HepG2 (cell line): ENCODE results near the gene EPB41L2. TPM values are rescaled to one million over a fixed set of nuclear protein-coding genes. Genes with fewer than 3 reads are reported as not detected.

Experiments used
- DNMT1 ChIP-seq: sonication (generic); formaldehyde crosslinking; IDR thresholded peaks from 2 replicates; pipeline ENCODE4 v1.5.1; 2020; ENCODE audit warnings: mild to moderate bottlenecking, missing genetic modification reagents
- EED ChIP-seq: sonication (generic); formaldehyde crosslinking; IDR thresholded peaks from 2 replicates; pipeline ENCODE4 v1.5.0; 2020; ENCODE audit warnings: mild to moderate bottlenecking, missing genetic modification reagents
- HOXA9 ChIP-seq: sonication (generic); formaldehyde crosslinking; IDR thresholded peaks from 2 replicates; pipeline ENCODE4 v1.8.1; 2022; ENCODE audit warnings: missing genetic modification reagents, mild to moderate bottlenecking, moderate library complexity, borderline replicate concordance
- JUNB ChIP-seq: sonication (generic); formaldehyde crosslinking; IDR thresholded peaks from 2 replicates; pipeline ENCODE4 v1.8.0; 2022; ENCODE audit warnings: missing genetic modification reagents, mild to moderate bottlenecking, borderline replicate concordance
- KIAA2018 ChIP-seq: sonication (generic); formaldehyde crosslinking; IDR thresholded peaks from 2 replicates; pipeline ENCODE4 v1.5.0; 2020; ENCODE audit warnings: mild to moderate bottlenecking, missing genetic modification reagents, borderline replicate concordance
- NFE2L2 ChIP-seq: fragments of 150-350 bp; IDR thresholded peaks from 2 replicates; pipeline ENCODE4 v1.6.1; 2014; ENCODE audit warnings: low read length
- NFKB2 ChIP-seq: sonication (generic); formaldehyde crosslinking; IDR thresholded peaks from 2 replicates; pipeline ENCODE4 v1.4.0; 2020; ENCODE audit warnings: missing genetic modification reagents, borderline replicate concordance
- NR0B2 ChIP-seq: sonication (generic); formaldehyde crosslinking; IDR thresholded peaks from 2 replicates; pipeline ENCODE4 v1.4.0; 2020; ENCODE audit warnings: mild to moderate bottlenecking, missing genetic modification reagents
- PAF1 ChIP-seq: IDR thresholded peaks from 2 replicates; pipeline ENCODE4 v1.6.1; 2016; ENCODE audit warnings: missing genetic modification reagents, missing compliant biosample characterization
- POGZ ChIP-seq: sonication (generic); formaldehyde crosslinking; IDR thresholded peaks from 2 replicates; pipeline ENCODE4 v1.4.0; 2020; ENCODE audit warnings: mild to moderate bottlenecking, missing genetic modification reagents
- RARA ChIP-seq: IDR thresholded peaks from 2 replicates; pipeline ENCODE4 v1.6.1; 2016; ENCODE audit warnings: missing genetic modification reagents, missing compliant biosample characterization
- U2AF1 ChIP-seq: fragments of 200-400 bp; formaldehyde crosslinking; optimal IDR thresholded peaks from 2 replicates; pipeline ENCODE3; 2017; ENCODE audit warnings: mild to moderate bottlenecking, low read depth, low read length
- ZBTB3 ChIP-seq: sonication (generic); formaldehyde crosslinking; IDR thresholded peaks from 2 replicates; pipeline ENCODE4 v1.4.0; 2020; ENCODE audit warnings: low read depth, mild to moderate bottlenecking, moderate library complexity, missing genetic modification reagents, borderline replicate concordance
- ZFX ChIP-seq: sonication (generic); formaldehyde crosslinking; IDR thresholded peaks from 2 replicates; pipeline ENCODE4 v1.4.0; 2020; ENCODE audit warnings: mild to moderate bottlenecking, low read depth, missing genetic modification reagents, moderate library complexity
- ZFY ChIP-seq: sonication (generic); formaldehyde crosslinking; IDR thresholded peaks from 2 replicates; pipeline ENCODE4 v1.4.0; 2020; ENCODE audit warnings: missing genetic modification reagents
- ZNF280B ChIP-seq: sonication (generic); formaldehyde crosslinking; IDR thresholded peaks from 2 replicates; pipeline ENCODE4 v1.5.0; 2020; ENCODE audit warnings: missing genetic modification reagents, mild to moderate bottlenecking, borderline replicate concordance
- ZNF343 ChIP-seq: sonication (generic); formaldehyde crosslinking; IDR thresholded peaks from 2 replicates; pipeline ENCODE4 v1.4.0; 2020; ENCODE audit warnings: mild to moderate bottlenecking, missing genetic modification reagents
- ZNF556 ChIP-seq: sonication (generic); formaldehyde crosslinking; IDR thresholded peaks from 2 replicates; pipeline ENCODE4 v1.4.0; 2020; ENCODE audit warnings: mild to moderate bottlenecking, missing genetic modification reagents, borderline replicate concordance
- polyA plus RNA-seq, 8 experiments: library from polyadenylated mRNA; depleted of rRNA in 3 of 8; stranded (reverse) in 7 of 8; unstranded in 1 of 8; fragments of >200 nt; fragmentation: Illumina TruSeq in 4 of 8; extraction: Trizol in 4 of 8; gene quantifications; 2 replicates each; pipeline versions ENCODE4 v1.2.1 to v1.2.3, GENCODE V29; 2011 to 2016; ENCODE audit warnings: low read depth in 4 of 8, missing spikeins in 1 of 8, mixed read lengths in 1 of 8; ENCODE audit not compliant: insufficient read depth in 1 of 8
- total RNA-seq, 5 experiments: library from RNA; depleted of rRNA; stranded (reverse); fragments of >200 nt; fragmentation: Illumina TruSeq; extraction: Trizol; gene quantifications; 2 replicates each; pipeline ENCODE4 v1.2.3, GENCODE V29; 2016; ENCODE audit warnings: low read depth in 1 of 5
- TF ChIP-seq, protein P1 (sequence below): sonication (generic); formaldehyde crosslinking; IDR thresholded peaks from 2 replicates; pipeline ENCODE4 v1.4.0; 2020; ENCODE audit warnings: missing genetic modification reagents

Gene EPB41L2
- total and polyA plus RNA-seq, 2 of the 13 experiments (the other 11 are each of a cell fraction or from before 2014, with no cell fraction given), result 41.7 to 56.4 TPM

DNA sequence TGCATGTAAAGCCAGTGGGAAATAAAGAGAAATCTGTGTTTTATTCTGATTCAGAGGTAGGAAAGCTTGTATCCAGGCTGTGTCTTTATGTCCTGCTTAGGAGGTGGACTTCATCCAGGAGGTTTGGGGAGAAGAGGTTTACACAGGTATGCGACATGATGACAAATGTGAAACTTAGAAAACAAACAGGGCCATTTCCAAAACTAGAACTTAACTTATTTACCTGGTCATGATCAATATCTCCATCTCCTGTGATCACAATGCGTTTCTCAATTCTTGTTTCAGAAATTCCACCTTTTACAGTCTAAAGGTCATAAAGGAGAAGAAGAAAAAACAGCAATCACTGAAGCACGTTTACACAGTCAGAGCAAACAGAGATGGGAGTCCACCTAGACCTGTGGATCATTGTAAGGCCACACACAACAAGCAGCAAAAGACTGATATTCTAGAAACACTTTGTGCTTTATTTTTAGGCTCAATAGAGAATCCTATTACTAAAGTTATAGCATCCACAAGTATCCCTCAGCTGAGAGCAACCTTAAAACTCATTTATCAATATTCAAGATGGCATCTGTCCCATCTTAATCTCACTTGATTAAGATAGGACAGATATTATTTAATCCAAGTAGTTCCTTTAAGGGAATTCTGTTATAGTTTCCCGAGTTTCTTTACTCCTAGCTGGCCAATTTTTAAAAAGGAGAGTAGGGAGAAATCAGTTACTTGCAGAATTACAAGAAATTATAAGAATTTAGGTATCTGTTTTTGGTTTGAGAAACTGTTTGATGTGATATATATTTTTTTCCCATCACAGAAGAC lies 199.4 kb downstream of the EPB41L2 start (continued):
- TF ChIP-seq KIAA2018 (CRISPR knock-in tag), result no peak
- peak; percentile 97 for TF ChIP-seq RARA (CRISPR knock-in tag)
- TF ChIP-seq ZNF343 (CRISPR knock-in tag), result no peak
- no peak for TF ChIP-seq DNMT1
- TF ChIP-seq, protein P1, sequence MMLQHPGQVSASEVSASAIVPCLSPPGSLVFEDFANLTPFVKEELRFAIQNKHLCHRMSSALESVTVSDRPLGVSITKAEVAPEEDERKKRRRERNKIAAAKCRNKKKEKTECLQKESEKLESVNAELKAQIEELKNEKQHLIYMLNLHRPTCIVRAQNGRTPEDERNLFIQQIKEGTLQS, result peak; percentile 22; the same call in 1 of the 2 replicates
- TF ChIP-seq ZNF556 (CRISPR knock-in tag), result peak; percentile 75; the same call in 1 of the 2 replicates
- TF ChIP-seq ZNF280B, result no peak
- TF ChIP-seq HOXA9 (CRISPR knock-in tag), result no peak
- TF ChIP-seq U2AF1, result no peak
- TF ChIP-seq NFE2L2, result no peak
- no peak for TF ChIP-seq ZFX (CRISPR knock-in tag)
- no peak; the same call in 1 of the 2 replicates for TF ChIP-seq ZBTB3
- TF ChIP-seq ZFY (CRISPR knock-in tag), result no peak
- peak; percentile 97 for TF ChIP-seq POGZ (CRISPR knock-in tag)
- TF ChIP-seq PAF1, result no peak
- no peak for TF ChIP-seq EED (CRISPR knock-in tag)
- no peak for TF ChIP-seq NFKB2 (CRISPR knock-in tag)
- no peak for TF ChIP-seq NR0B2 (CRISPR knock-in tag)
- peak; percentile 85; the same call in 1 of the 2 replicates for TF ChIP-seq JUNB (CRISPR knock-in tag)
